Liver (tissue), 9 donors: Measurements from ENCODE around the gene PTPRD. TPM values are rescaled to one million over a fixed set of nuclear protein-coding genes. Genes with fewer than 3 reads are reported as not detected.

Experiments
- DNase-seq: peaks from one replicate; pipeline ENCODE4 v3.0.0-alpha.2; 2017; ENCODE audit warnings: low spot score
- H3K27ac ChIP-seq, 2 donors: one replicate each; pipeline ENCODE4 v1.7.0; 2013; ENCODE audit warnings: inconsistent platforms in 2 of 2, low read length in 2 of 2, control low read depth in 1 of 2, low read depth in 1 of 2, mild to moderate bottlenecking in 1 of 2
- H3K27me3 ChIP-seq, 4 donors: one replicate each; pipeline versions ENCODE4 v1.6.1 to v1.7.0; 2013; ENCODE audit warnings: low read length in 3 of 4, inconsistent platforms in 1 of 4, mild to moderate bottlenecking in 1 of 4, moderate library complexity in 1 of 4; ENCODE audit not compliant: control insufficient read depth in 4 of 4, insufficient read depth in 4 of 4
- H3K36me3 ChIP-seq, 4 donors: one replicate each; pipeline versions ENCODE4 v1.6.1 to v1.7.0; 2013; ENCODE audit warnings: low read length in 3 of 4, mild to moderate bottlenecking in 3 of 4, low read depth in 1 of 4, moderate library complexity in 1 of 4; ENCODE audit not compliant: control insufficient read depth in 4 of 4, insufficient read depth in 3 of 4
- H3K4me1 ChIP-seq, 4 donors: one replicate each; pipeline versions ENCODE4 v1.6.1 to v1.7.0; 2013; ENCODE audit warnings: low read length in 3 of 4, mild to moderate bottlenecking in 3 of 4, moderate library complexity in 1 of 4; ENCODE audit not compliant: control insufficient read depth in 4 of 4, insufficient read depth in 4 of 4
- H3K4me3 ChIP-seq, 3 donors: one replicate each; pipeline versions ENCODE4 v1.6.1 to v1.7.0; 2013; ENCODE audit warnings: low read length in 3 of 3, control low read depth in 1 of 3, low read depth in 1 of 3, mild to moderate bottlenecking in 1 of 3
- H3K9ac ChIP-seq, 2 donors: one replicate each; pipeline ENCODE4 v1.7.0; 2013; ENCODE audit warnings: low read length in 2 of 2, mild to moderate bottlenecking in 2 of 2, moderate library complexity in 2 of 2, control low read depth in 1 of 2, low read depth in 1 of 2
- H3K9me3 ChIP-seq, 4 donors: one replicate each; pipeline versions ENCODE4 v1.6.1 to v1.7.0; 2013; ENCODE audit warnings: low read length in 3 of 4; ENCODE audit not compliant: control insufficient read depth in 4 of 4
- EGR1 ChIP-seq, 2 donors: IDR thresholded peaks; 2 replicates each; pipeline ENCODE4 v1.6.1; 2016 to 2018; ENCODE audit warnings: antibody characterized with exemption in 2 of 2, low read depth in 2 of 2
- FOXA1 ChIP-seq: IDR thresholded peaks from 2 replicates; pipeline ENCODE4 v1.6.1; 2016; ENCODE audit warnings: antibody characterized with exemption
- GABPA ChIP-seq, 2 donors: IDR thresholded peaks in 1 of 2; conservative IDR thresholded peaks in 1 of 2; 2 replicates each; pipeline ENCODE4 v1.6.1; 2016; ENCODE audit warnings: antibody characterized with exemption in 2 of 2, mild to moderate bottlenecking in 1 of 2, moderate library complexity in 1 of 2
- HNF4A ChIP-seq, 2 donors: conservative IDR thresholded peaks; 2 replicates each; pipeline ENCODE4 v1.6.1; 2016; ENCODE audit warnings: antibody characterized with exemption in 2 of 2, mild to moderate bottlenecking in 2 of 2
- HNF4G ChIP-seq: IDR thresholded peaks from 2 replicates; pipeline ENCODE4 v1.6.1; 2016; ENCODE audit warnings: antibody characterized with exemption
- JUND ChIP-seq, 2 donors: IDR thresholded peaks; 2 replicates each; pipeline ENCODE4 v1.6.1; 2016; ENCODE audit warnings: antibody characterized with exemption in 2 of 2
- NR2F2 ChIP-seq: IDR thresholded peaks from 2 replicates; pipeline ENCODE4 v1.6.1; 2016; ENCODE audit warnings: antibody characterized with exemption
- RAD21 ChIP-seq, 2 donors: IDR thresholded peaks; 2 replicates each; pipeline ENCODE4 v1.6.1; 2016; ENCODE audit warnings: antibody characterized with exemption in 2 of 2, mild to moderate bottlenecking in 2 of 2
- RXRA ChIP-seq, 2 donors: IDR thresholded peaks; 2 replicates each; pipeline ENCODE4 v1.6.1; 2017 to 2018; ENCODE audit warnings: antibody characterized with exemption in 2 of 2, mild to moderate bottlenecking in 1 of 2
- SP1 ChIP-seq: IDR thresholded peaks from 2 replicates; pipeline ENCODE4 v1.6.1; 2018; ENCODE audit warnings: antibody characterized with exemption, mild to moderate bottlenecking
- TAF1 ChIP-seq: conservative IDR thresholded peaks from 2 replicates; pipeline ENCODE4 v1.6.1; 2016; ENCODE audit warnings: antibody characterized with exemption, mild to moderate bottlenecking
- YY1 ChIP-seq: IDR thresholded peaks from 2 replicates; pipeline ENCODE4 v1.6.1; 2016; ENCODE audit warnings: antibody characterized with exemption, mild to moderate bottlenecking
- WGBS: extraction: QIAGEN DNeasy Blood & Tissue Kit; methylation state at CpG from one replicate; pipeline ENCODE4 v1.1.7; 2013; 5-methylcytosine and 5-hydroxymethylcytosine counted together
- polyA plus RNA-seq, 2 donors: library from polyadenylated mRNA; stranded (reverse) in 1 of 2; unstranded in 1 of 2; fragments of 200-250 nt in 1 of 2; fragments of >200 nt in 1 of 2; fragmentation: Nextera tagmentation in 1 of 2; extraction: Ambion mirVana in 1 of 2; gene quantifications; one replicate each; pipeline versions ENCODE4 v1.2.1 to v1.2.3, GENCODE V29; 2013 to 2015
- total RNA-seq, 2 donors: library from RNA; depleted of rRNA; stranded (reverse); fragments of >200 nt; gene quantifications; one replicate each; pipeline ENCODE4 v1.2.3, GENCODE V29; 2014
- TF ChIP-seq, protein P1 (sequence below): IDR thresholded peaks from 2 replicates; pipeline ENCODE4 v1.6.1; 2016; ENCODE audit warnings: antibody characterized with exemption
- TF ChIP-seq, protein P2 (sequence below): IDR thresholded peaks from 2 replicates; pipeline ENCODE4 v1.6.1; 2016; ENCODE audit warnings: antibody characterized with exemption
- TF ChIP-seq, protein P3 (sequence below): IDR thresholded peaks from 2 replicates; pipeline ENCODE4 v1.6.1; 2016; ENCODE audit warnings: antibody characterized with exemption, mild to moderate bottlenecking
- TF ChIP-seq, protein P4 (sequence below): fragments of 150-350 bp; IDR thresholded peaks from 2 replicates; pipeline ENCODE4 v1.5.1; 2017; ENCODE audit warnings: improper control_type of control experiment, low read depth, low read length; ENCODE audit not compliant: missing input control
- donor health status: healthy.
- donor health status: healthy.
- donor health status: healthy.
- donor health status: healthy.
- donor health status: healthy.

PTPRD gene
- total and polyA plus RNA-seq, 4 donors = 0.78 to 34.2 (median 4.7) TPM

DNA sequence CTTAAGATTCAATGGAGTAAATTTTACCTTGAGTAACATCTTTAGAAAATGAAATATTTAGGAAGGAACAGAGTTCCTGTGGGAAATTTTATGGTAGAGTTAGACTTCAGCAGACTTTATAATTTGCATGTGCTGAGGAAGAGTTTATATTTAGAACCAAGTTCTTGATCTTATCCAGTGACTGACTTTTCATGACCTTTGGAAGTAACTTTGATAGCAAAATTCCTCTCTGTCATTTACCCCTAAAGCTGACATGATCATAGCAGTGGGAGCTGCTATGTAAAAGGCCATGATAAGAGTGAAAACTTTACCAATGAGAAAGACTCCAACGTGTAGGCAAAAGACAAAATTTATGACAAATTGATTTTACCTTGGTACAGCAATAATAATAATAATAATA is 1741.4 kb downstream of the PTPRD start:
- Histone ChIP-seq H3K9ac (no peak overlapping the region), H3K9me3 (no peaks in the 10 kb centered on the region), H3K27me3 (no peaks in the 10 kb centered on the region), H3K4me3 (peak overlapping the region in 2 of 3 donors; percentile 52 to 83), H3K4me1 (peaks cover 0 to 8% (median 2%) of the 10 kb centered on the region in 4 donors), H3K27ac (no peak overlapping the region), H3K36me3 (no peaks in the 10 kb centered on the region)
- 50% methylated on average over 1 of the region's 1 CpG for WGBS
- no peak for DNase-seq
- TF ChIP-seq, protein P1, sequence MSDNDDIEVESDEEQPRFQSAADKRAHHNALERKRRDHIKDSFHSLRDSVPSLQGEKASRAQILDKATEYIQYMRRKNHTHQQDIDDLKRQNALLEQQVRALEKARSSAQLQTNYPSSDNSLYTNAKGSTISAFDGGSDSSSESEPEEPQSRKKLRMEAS = no peak
- TF ChIP-seq RXRA (IDR thresholded peaks at IDR 0.05) (no peak), JUND (IDR thresholded peaks at IDR 0.05) (no peak), YY1 (no peak)
- TF ChIP-seq, protein P2, sequence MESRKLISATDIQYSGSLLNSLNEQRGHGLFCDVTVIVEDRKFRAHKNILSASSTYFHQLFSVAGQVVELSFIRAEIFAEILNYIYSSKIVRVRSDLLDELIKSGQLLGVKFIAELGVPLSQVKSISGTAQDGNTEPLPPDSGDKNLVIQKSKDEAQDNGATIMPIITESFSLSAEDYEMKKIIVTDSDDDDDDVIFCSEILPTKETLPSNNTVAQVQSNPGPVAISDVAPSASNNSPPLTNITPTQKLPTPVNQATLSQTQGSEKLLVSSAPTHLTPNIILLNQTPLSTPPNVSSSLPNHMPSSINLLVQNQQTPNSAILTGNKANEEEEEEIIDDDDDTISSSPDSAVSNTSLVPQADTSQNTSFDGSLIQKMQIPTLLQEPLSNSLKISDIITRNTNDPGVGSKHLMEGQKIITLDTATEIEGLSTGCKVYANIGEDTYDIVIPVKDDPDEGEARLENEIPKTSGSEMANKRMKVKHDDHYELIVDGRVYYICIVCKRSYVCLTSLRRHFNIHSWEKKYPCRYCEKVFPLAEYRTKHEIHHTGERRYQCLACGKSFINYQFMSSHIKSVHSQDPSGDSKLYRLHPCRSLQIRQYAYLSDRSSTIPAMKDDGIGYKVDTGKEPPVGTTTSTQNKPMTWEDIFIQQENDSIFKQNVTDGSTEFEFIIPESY = no peak
- TF ChIP-seq, protein P3, sequence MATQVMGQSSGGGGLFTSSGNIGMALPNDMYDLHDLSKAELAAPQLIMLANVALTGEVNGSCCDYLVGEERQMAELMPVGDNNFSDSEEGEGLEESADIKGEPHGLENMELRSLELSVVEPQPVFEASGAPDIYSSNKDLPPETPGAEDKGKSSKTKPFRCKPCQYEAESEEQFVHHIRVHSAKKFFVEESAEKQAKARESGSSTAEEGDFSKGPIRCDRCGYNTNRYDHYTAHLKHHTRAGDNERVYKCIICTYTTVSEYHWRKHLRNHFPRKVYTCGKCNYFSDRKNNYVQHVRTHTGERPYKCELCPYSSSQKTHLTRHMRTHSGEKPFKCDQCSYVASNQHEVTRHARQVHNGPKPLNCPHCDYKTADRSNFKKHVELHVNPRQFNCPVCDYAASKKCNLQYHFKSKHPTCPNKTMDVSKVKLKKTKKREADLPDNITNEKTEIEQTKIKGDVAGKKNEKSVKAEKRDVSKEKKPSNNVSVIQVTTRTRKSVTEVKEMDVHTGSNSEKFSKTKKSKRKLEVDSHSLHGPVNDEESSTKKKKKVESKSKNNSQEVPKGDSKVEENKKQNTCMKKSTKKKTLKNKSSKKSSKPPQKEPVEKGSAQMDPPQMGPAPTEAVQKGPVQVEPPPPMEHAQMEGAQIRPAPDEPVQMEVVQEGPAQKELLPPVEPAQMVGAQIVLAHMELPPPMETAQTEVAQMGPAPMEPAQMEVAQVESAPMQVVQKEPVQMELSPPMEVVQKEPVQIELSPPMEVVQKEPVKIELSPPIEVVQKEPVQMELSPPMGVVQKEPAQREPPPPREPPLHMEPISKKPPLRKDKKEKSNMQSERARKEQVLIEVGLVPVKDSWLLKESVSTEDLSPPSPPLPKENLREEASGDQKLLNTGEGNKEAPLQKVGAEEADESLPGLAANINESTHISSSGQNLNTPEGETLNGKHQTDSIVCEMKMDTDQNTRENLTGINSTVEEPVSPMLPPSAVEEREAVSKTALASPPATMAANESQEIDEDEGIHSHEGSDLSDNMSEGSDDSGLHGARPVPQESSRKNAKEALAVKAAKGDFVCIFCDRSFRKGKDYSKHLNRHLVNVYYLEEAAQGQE = no peak
- TF ChIP-seq, protein P4, sequence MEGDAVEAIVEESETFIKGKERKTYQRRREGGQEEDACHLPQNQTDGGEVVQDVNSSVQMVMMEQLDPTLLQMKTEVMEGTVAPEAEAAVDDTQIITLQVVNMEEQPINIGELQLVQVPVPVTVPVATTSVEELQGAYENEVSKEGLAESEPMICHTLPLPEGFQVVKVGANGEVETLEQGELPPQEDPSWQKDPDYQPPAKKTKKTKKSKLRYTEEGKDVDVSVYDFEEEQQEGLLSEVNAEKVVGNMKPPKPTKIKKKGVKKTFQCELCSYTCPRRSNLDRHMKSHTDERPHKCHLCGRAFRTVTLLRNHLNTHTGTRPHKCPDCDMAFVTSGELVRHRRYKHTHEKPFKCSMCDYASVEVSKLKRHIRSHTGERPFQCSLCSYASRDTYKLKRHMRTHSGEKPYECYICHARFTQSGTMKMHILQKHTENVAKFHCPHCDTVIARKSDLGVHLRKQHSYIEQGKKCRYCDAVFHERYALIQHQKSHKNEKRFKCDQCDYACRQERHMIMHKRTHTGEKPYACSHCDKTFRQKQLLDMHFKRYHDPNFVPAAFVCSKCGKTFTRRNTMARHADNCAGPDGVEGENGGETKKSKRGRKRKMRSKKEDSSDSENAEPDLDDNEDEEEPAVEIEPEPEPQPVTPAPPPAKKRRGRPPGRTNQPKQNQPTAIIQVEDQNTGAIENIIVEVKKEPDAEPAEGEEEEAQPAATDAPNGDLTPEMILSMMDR = no peak

DNA sequence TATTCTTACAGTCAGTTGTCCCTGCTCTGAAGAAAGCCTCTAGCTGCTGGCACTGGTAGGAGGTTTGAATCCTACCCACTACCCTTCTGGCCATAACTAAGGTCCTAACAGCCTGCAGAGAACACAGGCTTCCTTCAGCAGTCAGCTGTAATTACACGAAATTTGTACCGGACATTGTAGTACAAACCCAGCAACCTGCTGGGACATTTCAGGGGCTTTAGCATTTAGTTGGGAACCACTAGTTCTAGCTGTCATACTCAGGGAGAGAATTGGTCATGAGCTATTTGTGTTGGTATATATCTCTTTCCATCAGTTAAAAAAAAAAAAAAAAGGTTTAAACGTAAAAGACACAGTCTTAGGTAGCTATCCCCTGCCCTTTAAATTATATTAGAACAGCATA is 1743.0 kb downstream of the PTPRD start:
- Histone ChIP-seq H3K4me3 (no peak overlapping the region), H3K4me1 (peaks cover 0 to 8% (median 2%) of the 10 kb centered on the region in 4 donors), H3K9me3 (no peaks in the 10 kb centered on the region), H3K36me3 (no peaks in the 10 kb centered on the region), H3K9ac (no peak overlapping the region), H3K27ac (no peak overlapping the region), H3K27me3 (no peaks in the 10 kb centered on the region)
- TF ChIP-seq, protein P1 = no peak
- no peak for TF ChIP-seq JUND (IDR thresholded peaks at IDR 0.05)
- TF ChIP-seq EGR1 (IDR thresholded peaks at IDR 0.05; ENCODE audit: low read depth in 2 of 2) = no peak
- TF ChIP-seq GABPA (IDR thresholded peaks at IDR 0.05 in 1 of 2, conservative IDR thresholded peaks at IDR 0.05 in 1 of 2) = no peak
- TF ChIP-seq, protein P4 = no peak
- TF ChIP-seq FOXA1 = no peak
- no peak for TF ChIP-seq RAD21 (IDR thresholded peaks at IDR 0.05)
- TF ChIP-seq HNF4A (conservative IDR thresholded peaks at IDR 0.05) = no peak
- no peak for TF ChIP-seq NR2F2
- no peak for TF ChIP-seq HNF4G
- TF ChIP-seq TAF1 = no peak
- no peak for TF ChIP-seq SP1
- WGBS = 89% methylated on average over 3 of the region's 3 CpGs
- DNase-seq = no peak
